GM23248 (cell line): ENCODE data around the gene PRRC1.

Experiments used
- EZH2 ChIP-seq: fragments of 200-600 bp; sonication (generic); IDR thresholded peaks from 2 replicates; pipeline ENCODE4 v1.6.1; 2018; ENCODE audit warnings: antibody characterized with exemption, mild to moderate bottlenecking; ENCODE audit not compliant: insufficient read depth, poor library complexity, severe bottlenecking
- EZH2phosphoT487 ChIP-seq: fragments of 200-600 bp; sonication (generic); IDR thresholded peaks from 2 replicates; pipeline ENCODE4 v1.6.1; 2018; ENCODE audit warnings: antibody characterized with exemption, moderate library complexity, mild to moderate bottlenecking, low read depth; ENCODE audit not compliant: insufficient read depth

- TF ChIP-seq EZH2: no peak
- no peak for TF ChIP-seq EZH2phosphoT487
Observed at GRCh38 chr5:127581450-127581849, 64.0 kb downstream of the PRRC1 start.
